ENCODE results near the gene RPS6KA5. TPM values are rescaled to one million over a fixed set of nuclear protein-coding genes. Genes with fewer than 3 reads are reported as not detected.
"Not testable (repeated sequence)": the region's sequence is repeated elsewhere in the genome, so short reads cannot be mapped to it uniquely, and the experiment has no call there.

RPS6KA5 gene
- total RNA-seq, 4 donors from 2014 or later: 30.8 to 48.6 (median 36.6) TPM

- Histone ChIP-seq H3K9me3 (no peaks in the 10 kb centered on the region), H3K4me3 (no peak overlapping the region), H3K4me1 (peaks cover 0 to 18% (median 4%) of the 10 kb centered on the region in 3 donors), H3K36me3 (no peaks in the 10 kb centered on the region), H3K27me3 (no peaks in the 10 kb centered on the region), H3K27ac (no peak overlapping the region)
- TF ChIP-seq, protein P1, sequence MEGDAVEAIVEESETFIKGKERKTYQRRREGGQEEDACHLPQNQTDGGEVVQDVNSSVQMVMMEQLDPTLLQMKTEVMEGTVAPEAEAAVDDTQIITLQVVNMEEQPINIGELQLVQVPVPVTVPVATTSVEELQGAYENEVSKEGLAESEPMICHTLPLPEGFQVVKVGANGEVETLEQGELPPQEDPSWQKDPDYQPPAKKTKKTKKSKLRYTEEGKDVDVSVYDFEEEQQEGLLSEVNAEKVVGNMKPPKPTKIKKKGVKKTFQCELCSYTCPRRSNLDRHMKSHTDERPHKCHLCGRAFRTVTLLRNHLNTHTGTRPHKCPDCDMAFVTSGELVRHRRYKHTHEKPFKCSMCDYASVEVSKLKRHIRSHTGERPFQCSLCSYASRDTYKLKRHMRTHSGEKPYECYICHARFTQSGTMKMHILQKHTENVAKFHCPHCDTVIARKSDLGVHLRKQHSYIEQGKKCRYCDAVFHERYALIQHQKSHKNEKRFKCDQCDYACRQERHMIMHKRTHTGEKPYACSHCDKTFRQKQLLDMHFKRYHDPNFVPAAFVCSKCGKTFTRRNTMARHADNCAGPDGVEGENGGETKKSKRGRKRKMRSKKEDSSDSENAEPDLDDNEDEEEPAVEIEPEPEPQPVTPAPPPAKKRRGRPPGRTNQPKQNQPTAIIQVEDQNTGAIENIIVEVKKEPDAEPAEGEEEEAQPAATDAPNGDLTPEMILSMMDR (IDR thresholded peaks at IDR 0.05): no peak
- TF ChIP-seq POLR2A (IDR thresholded peaks at IDR 0.05) (no peak), POLR2AphosphoS5 (IDR thresholded peaks at IDR 0.05) (no peak), EP300 (IDR thresholded peaks at IDR 0.05) (no peak)
- ATAC-seq: no peak
- 100% methylated on average over 1 of the region's 1 CpG for WGBS, 2 donors (ENCODE audit: low coverage in 1 of 2)
Observed at GRCh38 chr14:91090743-91091142, 30.3 kb upstream of the RPS6KA5 start.

- WGBS, 2 donors (ENCODE audit: low coverage in 1 of 2): 89% methylated on average over 7 of the region's 7 CpGs; no CpG with 5 or more reads in 1 of the 2 donors
- no peaks in the 10 kb centered on the region for H3K9me3 ChIP-seq
- ATAC-seq: no peak
- TF ChIP-seq EP300 (IDR thresholded peaks at IDR 0.05) (no peak), POLR2AphosphoS5 (IDR thresholded peaks at IDR 0.05) (no peak), POLR2A (IDR thresholded peaks at IDR 0.05) (no peak)
- TF ChIP-seq, protein P1 (IDR thresholded peaks at IDR 0.05): no peak
- no peak overlapping the region for H3K27ac ChIP-seq
- no peak overlapping the region for H3K4me3 ChIP-seq
- H3K4me1 ChIP-seq: peaks cover 0 to 18% (median 4%) of the 10 kb centered on the region in 3 donors
- H3K36me3 ChIP-seq: no peaks in the 10 kb centered on the region
- H3K27me3 ChIP-seq: no peaks in the 10 kb centered on the region
Observed at GRCh38 chr14:91089958-91090535, 29.6 kb upstream of the RPS6KA5 start.

DNA sequence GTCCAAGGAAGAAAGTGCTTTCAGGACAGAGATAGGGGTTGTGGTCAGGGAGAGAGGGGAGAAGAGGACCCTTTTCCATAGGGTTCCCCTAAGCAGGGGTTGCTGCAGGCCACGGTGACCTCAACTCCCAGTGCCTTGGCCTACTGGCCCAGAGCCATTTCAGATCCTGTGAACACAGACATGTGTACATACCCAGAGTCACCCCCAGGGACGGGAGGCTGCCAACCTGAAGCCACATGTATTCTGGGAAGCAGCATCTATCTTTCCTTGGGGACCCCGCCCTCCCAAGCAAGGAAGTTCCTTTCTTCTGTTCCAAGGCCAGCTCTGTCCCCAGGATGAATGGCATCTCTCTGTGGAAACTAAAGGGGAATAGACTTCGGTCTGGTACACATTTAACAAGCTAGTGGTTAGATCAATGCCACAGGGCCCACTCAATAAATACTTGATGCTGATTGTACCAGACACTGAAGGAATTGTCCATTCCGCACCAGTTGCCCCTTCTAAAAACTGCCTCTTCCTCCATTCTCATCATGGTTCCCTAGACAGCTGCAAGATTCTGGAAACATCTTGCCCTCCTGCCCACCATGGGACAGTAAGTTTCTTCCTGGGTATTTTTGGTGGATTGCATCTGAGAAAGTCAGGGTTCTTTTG is 28.3 kb upstream of the RPS6KA5 start:
- H3K27me3 ChIP-seq: no peaks in the 10 kb centered on the region
- peaks cover 0 to 18% (median 4%) of the 10 kb centered on the region in 3 donors for H3K4me1 ChIP-seq
- no peaks in the 10 kb centered on the region for H3K9me3 ChIP-seq
- TF ChIP-seq POLR2A (IDR thresholded peaks at IDR 0.05): no peak
- TF ChIP-seq EP300 (IDR thresholded peaks at IDR 0.05): no peak
- TF ChIP-seq POLR2AphosphoS5 (IDR thresholded peaks at IDR 0.05): no peak
- TF ChIP-seq, protein P1 (IDR thresholded peaks at IDR 0.05): no peak
- no peak overlapping the region for H3K4me3 ChIP-seq
- H3K27ac ChIP-seq: peak overlapping the region in 2 of 4 donors; percentile 66 to 72
- no peaks in the 10 kb centered on the region for H3K36me3 ChIP-seq
- 92 to 100% methylated on average over 2 to 3 of the region's 5 CpGs for WGBS, 2 donors (ENCODE audit: low coverage in 1 of 2)
- ATAC-seq: no peak

GRCh38 chr14:91087470-91087869 is 27.0 kb upstream of the RPS6KA5 start:
- whole genome bisulfite sequencing, 2 donors (ENCODE audit: low coverage in 1 of 2): 31 to 32% methylated on average over 4 to 5 of the region's 5 CpGs
- not testable (repeated sequence) for H3K9me3 ChIP-seq, ATAC-seq, H3K4me3 ChIP-seq, H3K27me3 ChIP-seq, H3K36me3 ChIP-seq
- Histone ChIP-seq H3K27ac (peak overlapping the region in 3 of 4 donors; percentile 51 to 72 (median 66)), H3K4me1 (peaks cover 0 to 18% (median 4%) of the 10 kb centered on the region in 3 donors)

DNA sequence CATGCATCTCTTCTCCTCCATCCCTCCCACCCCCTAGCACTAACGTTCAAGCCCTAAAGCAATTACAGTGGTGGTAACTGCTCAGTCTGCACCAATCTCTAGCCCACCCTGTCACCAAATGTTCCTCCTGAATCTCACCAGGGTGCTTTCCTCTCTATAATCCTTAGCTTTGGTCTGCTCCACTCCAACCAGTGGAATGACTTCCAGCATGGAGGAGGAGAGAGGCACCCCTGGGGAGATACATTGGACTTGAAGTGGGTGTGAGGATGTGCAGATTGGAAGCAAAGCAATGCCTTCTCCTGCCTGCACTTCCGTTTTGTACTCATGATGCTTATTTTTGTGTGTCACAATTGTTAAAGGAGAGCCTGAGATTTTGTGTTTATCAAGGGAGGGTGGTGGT is 24.1 kb upstream of the RPS6KA5 start:
- Histone ChIP-seq H3K27ac (no peak overlapping the region), H3K27me3 (no peaks in the 10 kb centered on the region), H3K36me3 (no peaks in the 10 kb centered on the region), H3K9me3 (no peaks in the 10 kb centered on the region), H3K4me1 (peaks cover 0 to 18% (median 4%) of the 10 kb centered on the region in 3 donors), H3K4me3 (no peak overlapping the region)
- no peak for TF ChIP-seq EP300 (IDR thresholded peaks at IDR 0.05)
- no peak for TF ChIP-seq POLR2AphosphoS5 (IDR thresholded peaks at IDR 0.05)
- TF ChIP-seq, protein P1 (IDR thresholded peaks at IDR 0.05): no peak
- no peak for TF ChIP-seq POLR2A (IDR thresholded peaks at IDR 0.05)
- 31 to 80% methylated on average over 2 of the region's 2 CpGs for WGBS, 2 donors (ENCODE audit: low coverage in 1 of 2)
- no peak for ATAC-seq

Measured in gastroesophageal sphincter (tissue), 4 donors.